Mammary epithelial cell (primary cell): ENCODE results near the gene SEMA3B.

Source experiments
- EZH2 ChIP-seq: IDR thresholded peaks from 2 replicates; pipeline ENCODE4 v1.6.1; 2012; ENCODE audit warnings: low read length, inconsistent platforms, borderline replicate concordance
- TF ChIP-seq, protein P1 (sequence below), 2 donors: IDR thresholded peaks in 1 of 2; conservative IDR thresholded peaks in 1 of 2; 2 replicates each; pipeline ENCODE4 v1.5.1; 2011 to 2012; ENCODE audit warnings: inconsistent platforms in 2 of 2, low read length in 2 of 2, mild to moderate bottlenecking in 2 of 2, control low read depth in 1 of 2, low read depth in 1 of 2; ENCODE audit not compliant: insufficient read depth in 1 of 2; ENCODE audit errors: extremely low read depth in 1 of 2

DNA sequence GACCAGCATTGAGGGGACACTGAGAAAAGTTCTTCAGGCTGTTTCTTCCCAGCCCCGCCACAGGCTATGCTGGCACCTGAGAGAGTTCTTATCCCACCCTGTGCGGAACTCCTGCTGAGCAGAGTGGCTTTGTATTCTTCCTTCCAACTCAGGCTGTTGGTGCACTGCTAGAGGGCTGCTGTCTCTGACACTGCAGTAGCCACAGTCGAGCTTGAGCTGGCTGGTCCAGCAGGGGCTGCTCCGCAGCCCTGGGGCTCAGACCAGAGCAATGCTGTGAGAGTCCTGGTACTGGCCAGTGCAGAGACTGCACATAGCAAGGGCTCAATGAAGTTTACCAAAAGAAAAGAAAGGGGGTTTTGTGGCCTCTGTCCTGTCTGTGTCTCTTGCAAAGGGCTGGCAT lies 29.3 kb upstream of the SEMA3B start:
- no peak for TF ChIP-seq EZH2
- TF ChIP-seq, protein P1, sequence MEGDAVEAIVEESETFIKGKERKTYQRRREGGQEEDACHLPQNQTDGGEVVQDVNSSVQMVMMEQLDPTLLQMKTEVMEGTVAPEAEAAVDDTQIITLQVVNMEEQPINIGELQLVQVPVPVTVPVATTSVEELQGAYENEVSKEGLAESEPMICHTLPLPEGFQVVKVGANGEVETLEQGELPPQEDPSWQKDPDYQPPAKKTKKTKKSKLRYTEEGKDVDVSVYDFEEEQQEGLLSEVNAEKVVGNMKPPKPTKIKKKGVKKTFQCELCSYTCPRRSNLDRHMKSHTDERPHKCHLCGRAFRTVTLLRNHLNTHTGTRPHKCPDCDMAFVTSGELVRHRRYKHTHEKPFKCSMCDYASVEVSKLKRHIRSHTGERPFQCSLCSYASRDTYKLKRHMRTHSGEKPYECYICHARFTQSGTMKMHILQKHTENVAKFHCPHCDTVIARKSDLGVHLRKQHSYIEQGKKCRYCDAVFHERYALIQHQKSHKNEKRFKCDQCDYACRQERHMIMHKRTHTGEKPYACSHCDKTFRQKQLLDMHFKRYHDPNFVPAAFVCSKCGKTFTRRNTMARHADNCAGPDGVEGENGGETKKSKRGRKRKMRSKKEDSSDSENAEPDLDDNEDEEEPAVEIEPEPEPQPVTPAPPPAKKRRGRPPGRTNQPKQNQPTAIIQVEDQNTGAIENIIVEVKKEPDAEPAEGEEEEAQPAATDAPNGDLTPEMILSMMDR (conservative IDR thresholded peaks at IDR 0.05 in 1 of 2, IDR thresholded peaks at IDR 0.05 in 1 of 2; ENCODE audit: extremely low read depth in 1 of 2, insufficient read depth in 1 of 2, low read depth in 1 of 2, low read length in 2 of 2), result no peak
